Measurements from ENCODE around the gene FOXK1. TPM values are rescaled to one million over a fixed set of nuclear protein-coding genes. Genes with fewer than 3 reads are reported as not detected.

FOXK1 gene
- total and polyA plus RNA-seq, 7 donors = 1.8 to 47.1 (median 17.1) TPM

- Histone ChIP-seq H3K27ac (no peak overlapping the region), H3K27me3 (no peaks in the 10 kb centered on the region), H3K4me1 (peaks cover 2 to 13% (median 10%) of the 10 kb centered on the region in 4 donors), H3K4me3 (no peak overlapping the region), H3K9me3 (no peaks in the 10 kb centered on the region), H3K36me3 (no peaks in the 10 kb centered on the region)
- 77 to 79% methylated on average over 2 of the region's 2 CpGs for WGBS, 2 donors
- TF ChIP-seq POLR2A (IDR thresholded peaks at IDR 0.05) (no peak), POLR2AphosphoS5 (IDR thresholded peaks at IDR 0.05) (no peak), EP300 (IDR thresholded peaks at IDR 0.05) (no peak), CTCF (IDR thresholded peaks at IDR 0.05) (no peak)
- no peak for DNase-seq
- intact Hi-C loops (cut with DNase I) = no loop called here
Observed at GRCh38 chr7:4645246-4645645, 36.8 kb upstream of the FOXK1 start.

DNA sequence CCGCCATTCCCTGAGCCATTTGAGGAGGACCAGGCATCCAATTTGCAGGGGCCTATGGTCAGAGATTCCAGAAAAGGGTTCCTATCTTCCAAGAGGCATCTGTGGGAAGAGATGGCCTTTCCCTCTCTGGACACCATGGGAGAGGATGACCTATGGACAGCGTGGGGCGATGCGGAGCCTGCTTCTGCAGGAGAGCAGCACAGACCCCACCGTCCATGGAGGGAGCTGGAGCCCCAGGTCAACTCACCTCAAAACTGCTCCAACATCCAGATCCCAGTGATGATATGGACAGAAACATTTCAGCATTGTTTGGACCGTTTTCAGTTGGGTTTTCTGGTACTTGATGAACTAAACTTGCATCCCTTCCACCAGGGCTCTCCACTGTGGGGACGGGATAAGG, 34.0 kb upstream of the FOXK1 start:
- TF ChIP-seq POLR2A (IDR thresholded peaks at IDR 0.05) = no peak
- TF ChIP-seq CTCF (IDR thresholded peaks at IDR 0.05) = no peak
- no peak for TF ChIP-seq EP300 (IDR thresholded peaks at IDR 0.05)
- TF ChIP-seq POLR2AphosphoS5 (IDR thresholded peaks at IDR 0.05) = no peak
- intact Hi-C loops (cut with DNase I) = no loop called here
- H3K9me3 ChIP-seq = no peaks in the 10 kb centered on the region
- H3K27ac ChIP-seq = no peak overlapping the region
- H3K4me3 ChIP-seq = no peak overlapping the region
- no peak for DNase-seq
- peaks cover 0 to 13% (median 11%) of the 10 kb centered on the region in 4 donors for H3K4me1 ChIP-seq
- WGBS, 2 donors = 89 to 95% methylated on average over 7 of the region's 7 CpGs
- no peaks in the 10 kb centered on the region for H3K36me3 ChIP-seq
- H3K27me3 ChIP-seq = no peaks in the 10 kb centered on the region

DNA sequence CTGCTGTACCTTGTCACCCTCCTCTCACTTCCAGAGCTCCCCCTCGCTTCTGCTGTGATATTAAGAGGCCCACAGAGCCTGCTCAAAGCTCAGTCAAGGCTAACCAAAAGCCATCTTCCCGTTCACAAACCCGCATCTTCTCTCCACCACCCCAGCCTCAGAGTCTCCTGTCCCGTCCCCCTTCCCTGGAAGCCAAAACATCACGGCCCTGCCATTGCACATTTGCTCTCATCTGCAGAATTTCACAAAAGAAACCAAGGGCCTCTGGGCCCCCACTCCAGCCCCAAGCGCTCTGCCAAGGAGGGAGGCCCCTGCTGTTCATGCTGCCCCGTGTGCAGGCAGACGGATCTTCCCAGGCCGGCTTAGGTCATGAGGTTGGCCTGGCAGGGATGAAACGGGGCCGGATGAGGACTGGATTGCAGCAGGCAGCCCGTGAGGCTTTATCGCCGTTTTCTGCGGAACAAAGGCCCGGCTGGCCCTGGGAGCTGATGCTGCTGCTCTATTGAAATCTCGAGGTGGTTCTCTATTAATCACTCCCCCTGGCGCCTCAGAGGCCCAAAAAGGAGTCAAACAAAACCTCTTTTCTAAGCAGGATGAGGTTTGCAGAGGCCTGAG, 31.6 kb upstream of the FOXK1 start:
- Histone ChIP-seq H3K4me3 (no peak overlapping the region), H3K36me3 (no peaks in the 10 kb centered on the region), H3K27me3 (no peaks in the 10 kb centered on the region), H3K27ac (peak overlapping the region; percentile 60 to 80 (median 70)), H3K4me1 (peaks cover 0 to 13% (median 11%) of the 10 kb centered on the region in 4 donors), H3K9me3 (no peaks in the 10 kb centered on the region)
- intact Hi-C loops (cut with DNase I) = no loop called here
- 77 to 81% methylated on average over 18 of the region's 18 CpGs for WGBS, 2 donors
- TF ChIP-seq POLR2A (IDR thresholded peaks at IDR 0.05) (no peak), POLR2AphosphoS5 (IDR thresholded peaks at IDR 0.05) (no peak), CTCF (IDR thresholded peaks at IDR 0.05) (no peak), EP300 (IDR thresholded peaks at IDR 0.05) (no peak)
- DNase-seq = peak; percentile 72

- Histone ChIP-seq H3K9me3 (peaks cover 0 to 5% (median 0%) of the 10 kb centered on the region in 4 donors), H3K27me3 (no peaks in the 10 kb centered on the region), H3K4me3 (no peak overlapping the region), H3K36me3 (no peaks in the 10 kb centered on the region), H3K4me1 (peaks cover 0 to 13% (median 11%) of the 10 kb centered on the region in 4 donors), H3K27ac (no peak overlapping the region)
- 91 to 93% methylated on average over 5 of the region's 5 CpGs for WGBS, 2 donors
- intact Hi-C loops (cut with DNase I) = no loop called here
- DNase-seq = no peak
- no peak for TF ChIP-seq POLR2AphosphoS5 (IDR thresholded peaks at IDR 0.05)
- no peak for TF ChIP-seq EP300 (IDR thresholded peaks at IDR 0.05)
- TF ChIP-seq POLR2A (IDR thresholded peaks at IDR 0.05) = no peak
- TF ChIP-seq CTCF (IDR thresholded peaks at IDR 0.05) = no peak
Observed at GRCh38 chr7:4653771-4654170, 28.3 kb upstream of the FOXK1 start.

GRCh38 chr7:4655311-4655710, 26.8 kb upstream of the FOXK1 start:
- Histone ChIP-seq H3K36me3 (no peaks in the 10 kb centered on the region), H3K27me3 (no peaks in the 10 kb centered on the region), H3K4me1 (peaks cover 0 to 12% (median 10%) of the 10 kb centered on the region in 4 donors), H3K9me3 (peaks cover 0 to 15% (median 0%) of the 10 kb centered on the region in 4 donors), H3K4me3 (no peak overlapping the region), H3K27ac (no peak overlapping the region)
- 85 to 95% methylated on average over 2 of the region's 2 CpGs for WGBS, 2 donors
- TF ChIP-seq POLR2A (IDR thresholded peaks at IDR 0.05) (no peak), CTCF (IDR thresholded peaks at IDR 0.05) (no peak), EP300 (IDR thresholded peaks at IDR 0.05) (no peak), POLR2AphosphoS5 (IDR thresholded peaks at IDR 0.05) (no peak)
- no peak for DNase-seq
- intact Hi-C loops (cut with DNase I) = no loop called here

All from sigmoid colon (tissue), 7 donors.